Stimulated activated CD8-positive, alpha-beta memory T cell treated with anti-CD3 and anti-CD28 coated beads, Interleukin-15, amount 100 ng/mL, for 4 hours (primary cell): ENCODE measurements around the gene RGS9.
"Not testable (repeated sequence)": the region's sequence is repeated elsewhere in the genome, so short reads cannot be mapped to it uniquely, and the experiment has no call there.

Experiments
- DNase-seq, 2 donors: peaks; one replicate each; pipeline ENCODE4 v3.0.0-alpha.2; 2020; ENCODE audit warnings: low read depth in 2 of 2

The RGS9 gene

DNA sequence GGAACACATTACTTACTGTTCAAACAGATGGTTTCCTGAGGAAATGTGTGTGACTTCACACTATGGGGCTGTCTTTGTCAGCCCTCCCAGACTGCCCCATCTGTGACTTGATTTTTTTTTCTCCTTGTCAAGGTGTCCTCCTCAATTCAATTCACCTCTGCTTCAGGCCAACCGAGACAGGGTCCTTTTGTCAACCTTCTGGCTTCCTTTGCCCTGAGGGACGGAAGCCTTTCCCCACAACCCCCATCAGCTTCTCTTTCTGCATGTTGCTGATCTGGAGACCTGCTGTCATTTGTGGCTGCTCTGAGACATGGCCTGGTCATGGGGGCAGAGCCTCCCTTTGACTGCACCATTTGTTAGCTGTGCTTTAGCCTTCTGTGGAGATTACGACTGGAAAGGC is 21.3 kb upstream of the RGS9 start:
- DNase-seq = no peak

GRCh38 chr17:65116515-65116914 is 20.7 kb upstream of the RGS9 start:
- DNase-seq = not testable (repeated sequence)

GRCh38 chr17:65117384-65118035 is 19.7 kb upstream of the RGS9 start:
- DNase-seq = no peak

DNA sequence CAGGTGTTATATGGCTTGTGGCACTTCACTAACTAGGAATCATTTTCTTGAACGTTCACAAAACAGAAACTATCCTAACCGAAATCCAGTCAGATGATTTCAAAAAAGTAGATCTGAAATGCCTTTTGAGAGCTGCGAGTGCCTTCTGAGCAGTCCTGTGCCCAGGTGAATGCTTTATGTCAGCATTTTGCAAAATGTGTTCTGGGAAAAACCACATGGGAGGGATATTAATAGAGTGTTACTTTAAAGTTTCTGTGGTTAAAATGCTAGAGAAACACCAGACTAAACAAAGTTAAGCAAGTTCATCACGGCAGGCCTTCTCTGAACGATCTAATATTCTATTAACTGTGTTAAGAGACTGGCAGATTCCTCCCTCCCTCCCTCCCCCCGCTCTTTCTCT is 15.8 kb upstream of the RGS9 start:
- no peak for DNase-seq

DNA sequence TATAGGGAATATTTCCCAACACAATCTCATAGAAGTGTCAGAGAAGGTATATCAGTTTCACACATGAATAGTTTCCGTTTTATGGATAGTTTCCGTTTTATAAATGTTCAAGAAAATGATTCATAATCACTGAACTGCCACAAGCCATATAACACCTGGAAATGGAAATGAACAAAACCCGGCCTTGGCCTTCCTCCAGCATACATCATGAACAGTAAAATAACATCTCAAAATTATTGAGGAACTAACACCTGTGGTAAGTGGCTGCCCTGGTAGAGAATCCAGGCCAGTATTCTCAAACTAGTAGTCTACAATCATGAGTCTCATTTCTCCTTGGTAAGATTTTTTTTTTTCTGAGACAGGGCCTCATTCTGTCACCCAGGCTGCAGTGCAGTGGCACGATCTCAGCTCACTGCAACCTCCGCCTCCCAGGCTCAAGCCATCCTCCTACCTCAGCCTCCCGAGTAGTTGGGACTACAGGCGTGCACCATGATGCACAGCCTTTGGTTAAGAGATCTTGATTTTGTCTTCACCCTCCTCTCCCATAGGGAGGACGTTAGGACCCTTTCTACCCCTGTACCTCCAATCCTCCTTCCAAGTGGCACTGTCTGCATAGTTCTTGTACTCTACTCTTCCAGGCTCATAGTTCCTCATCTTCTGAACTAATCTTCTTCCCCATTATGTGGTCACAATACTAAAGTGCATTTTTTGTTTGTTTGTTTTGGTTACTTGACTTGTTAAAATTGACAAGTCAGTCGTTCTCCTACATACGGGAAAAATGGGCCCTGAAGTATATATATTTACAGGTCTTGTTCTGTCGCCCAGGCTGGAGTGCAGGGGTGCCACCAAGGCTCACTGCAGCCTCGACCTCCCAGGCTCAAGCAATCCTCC is 15.0 kb upstream of the RGS9 start:
- no peak for DNase-seq

- DNase-seq = peak; percentile 66 to 71
Measured at GRCh38 chr17:65122836-65123756, 14.1 kb upstream of the RGS9 start.

DNA sequence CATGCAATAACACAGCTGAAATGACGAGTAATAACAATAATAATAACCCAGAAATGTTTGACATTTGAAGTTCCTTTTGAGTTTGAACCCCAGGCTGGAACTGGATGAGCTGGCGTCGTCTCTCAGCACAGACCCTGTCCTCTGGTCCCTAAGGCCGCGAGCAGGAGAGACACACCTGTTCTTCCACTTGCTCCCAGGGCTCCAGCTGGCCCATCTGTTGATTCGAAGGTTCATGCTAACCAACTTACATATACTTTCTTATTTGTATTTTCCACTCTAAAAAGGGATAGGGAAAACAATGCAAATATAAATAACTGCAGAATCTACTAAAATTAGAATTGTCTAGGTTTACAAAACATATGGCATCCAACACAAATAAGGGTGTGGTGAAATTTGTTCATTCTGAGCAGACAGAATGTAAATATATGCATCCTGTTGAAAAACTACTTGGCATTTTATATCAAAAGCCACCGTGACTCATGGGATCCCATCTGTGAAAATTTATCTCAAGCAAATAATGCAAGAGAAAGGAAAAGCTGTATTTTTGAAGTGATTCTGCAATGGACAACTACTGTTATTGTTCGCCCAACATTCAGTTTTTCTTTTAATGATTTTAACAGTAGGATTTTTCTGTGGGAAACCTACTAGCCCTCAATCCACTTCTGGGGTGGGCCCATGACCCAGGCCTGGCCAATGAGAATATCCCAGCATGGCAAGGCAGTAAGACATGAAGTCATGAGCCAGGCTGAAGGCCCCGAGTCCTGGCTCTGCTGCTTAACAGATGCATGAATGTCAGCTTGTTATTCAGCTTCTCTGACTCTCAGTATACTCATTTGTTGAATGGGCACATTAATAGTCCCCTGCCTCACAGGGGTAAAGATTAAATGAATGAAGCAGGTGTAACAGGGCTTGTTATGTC is 13.2 kb upstream of the RGS9 start:
- DNase-seq = no peak

DNA sequence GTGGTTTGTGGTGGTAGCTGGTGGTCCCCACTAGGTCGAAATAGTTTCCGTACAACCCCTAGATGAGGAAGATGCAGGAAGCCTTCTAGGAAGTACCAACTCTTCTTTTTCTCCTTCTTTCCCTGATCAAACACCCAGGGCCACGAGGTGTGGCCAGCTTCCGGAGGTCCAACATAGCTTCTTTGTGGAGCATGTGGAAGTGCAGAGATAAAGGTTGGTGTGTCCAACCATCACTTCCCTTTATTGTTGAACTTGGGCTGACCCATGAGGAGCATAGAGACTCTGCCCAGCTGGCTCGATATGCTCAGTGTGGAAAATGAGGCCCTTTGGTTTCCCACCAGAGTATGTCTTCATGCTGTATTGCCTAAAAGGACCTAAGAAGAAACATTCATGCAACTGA is 6.3 kb upstream of the RGS9 start:
- no peak for DNase-seq

GRCh38 chr17:65131240-65131639 is 5.9 kb upstream of the RGS9 start:
- DNase-seq = no peak

DNA sequence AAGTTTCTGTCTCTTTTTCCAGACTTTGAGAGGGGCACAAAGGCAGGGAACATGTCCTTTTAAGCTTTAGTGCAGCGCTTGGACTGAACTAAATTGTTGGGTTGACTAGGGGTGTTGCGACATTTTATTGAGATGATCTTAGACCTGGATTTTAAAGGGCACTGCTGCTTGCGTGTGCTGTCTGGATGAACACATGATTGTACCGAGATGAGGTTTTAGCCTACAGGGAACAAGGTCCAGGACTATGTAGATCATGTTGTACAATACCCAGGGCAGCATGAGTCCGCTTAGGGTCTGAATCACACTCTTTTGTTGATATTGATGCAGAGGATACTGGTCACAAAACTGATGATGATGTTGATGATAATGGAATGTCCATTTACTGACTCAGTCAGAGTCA is 5.2 kb upstream of the RGS9 start:
- no peak for DNase-seq

- no peak for DNase-seq
Measured at GRCh38 chr17:65134035-65134434, 3.1 kb upstream of the RGS9 start.

GRCh38 chr17:65139101-65139764 is 2.1 kb downstream of the RGS9 start:
- no peak for DNase-seq

DNA sequence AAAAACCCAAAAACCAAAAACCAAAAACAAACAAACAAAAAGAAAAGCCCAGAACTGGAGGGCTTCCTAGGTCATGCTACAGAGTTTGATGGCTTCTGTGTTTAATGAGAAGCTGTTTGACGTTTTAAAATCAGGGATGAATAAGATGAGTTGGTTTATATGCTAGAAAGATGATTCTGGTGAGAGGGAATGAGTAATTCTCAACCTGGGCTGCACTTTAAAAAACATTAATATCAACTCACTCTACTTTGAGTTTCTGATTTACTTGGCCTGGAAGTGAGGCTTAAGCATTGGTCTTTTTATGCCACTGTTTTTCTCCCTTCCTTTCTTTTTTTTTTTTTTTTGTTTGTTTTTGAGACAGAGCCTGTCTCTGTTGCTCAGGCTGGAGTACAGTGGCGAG is 5.1 kb downstream of the RGS9 start:
- no peak for DNase-seq

GRCh38 chr17:65143889-65144604 is 6.9 kb downstream of the RGS9 start:
- no peak for DNase-seq

GRCh38 chr17:65145743-65146142 is 8.6 kb downstream of the RGS9 start:
- no peak for DNase-seq

DNA sequence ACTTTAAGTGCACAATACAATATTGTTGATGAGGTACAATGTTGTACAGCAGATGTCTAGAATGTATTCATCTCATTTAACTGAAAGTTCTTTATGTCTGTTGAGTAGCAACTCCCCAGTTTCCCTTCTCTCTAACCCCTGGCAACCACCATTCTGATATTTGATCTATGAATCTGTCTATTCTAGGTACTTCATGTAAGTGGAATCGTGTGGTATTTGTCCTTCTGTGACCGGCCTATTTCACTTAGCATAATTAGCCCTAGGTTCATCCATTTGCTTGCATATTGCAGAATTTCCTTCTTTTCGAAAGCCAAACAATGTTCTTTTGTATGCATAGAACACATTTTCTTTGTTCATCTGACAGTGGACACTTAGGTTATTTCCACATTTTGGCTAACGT is 10.8 kb downstream of the RGS9 start:
- no peak for DNase-seq

GRCh38 chr17:65154770-65155589 is 17.8 kb downstream of the RGS9 start:
- no peak for DNase-seq

GRCh38 chr17:65155622-65156021 is 18.5 kb downstream of the RGS9 start:
- no peak for DNase-seq

- no peak for DNase-seq
Measured at GRCh38 chr17:65156185-65156834, 19.1 kb downstream of the RGS9 start.
